ENCODE measurements around the gene LENG8.

DNA sequence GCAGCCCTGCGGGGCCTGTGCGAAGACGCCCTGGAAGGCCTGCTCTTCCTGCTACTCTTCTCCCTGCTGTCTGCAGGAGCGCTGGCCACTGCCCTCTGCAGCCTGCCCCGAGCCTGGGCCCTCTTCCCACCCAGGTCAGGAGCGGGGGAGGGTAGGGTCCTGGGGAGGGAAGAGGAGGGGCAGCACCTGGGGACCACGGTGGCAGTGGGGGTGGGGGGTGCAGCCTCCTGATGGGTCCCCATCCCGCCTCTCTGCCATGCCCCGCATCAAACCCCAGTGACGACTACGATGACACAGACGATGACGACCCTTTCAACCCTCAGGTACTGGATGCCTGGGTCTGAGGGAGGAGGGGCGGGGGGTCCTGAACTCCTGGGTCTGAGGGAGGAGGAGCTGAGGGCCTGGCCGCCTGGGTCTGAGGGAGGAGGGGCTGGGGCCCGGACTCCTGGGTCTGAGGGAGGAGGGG lies 13.4 kb upstream of the LENG8 start:
- TF ChIP-seq, protein P1, sequence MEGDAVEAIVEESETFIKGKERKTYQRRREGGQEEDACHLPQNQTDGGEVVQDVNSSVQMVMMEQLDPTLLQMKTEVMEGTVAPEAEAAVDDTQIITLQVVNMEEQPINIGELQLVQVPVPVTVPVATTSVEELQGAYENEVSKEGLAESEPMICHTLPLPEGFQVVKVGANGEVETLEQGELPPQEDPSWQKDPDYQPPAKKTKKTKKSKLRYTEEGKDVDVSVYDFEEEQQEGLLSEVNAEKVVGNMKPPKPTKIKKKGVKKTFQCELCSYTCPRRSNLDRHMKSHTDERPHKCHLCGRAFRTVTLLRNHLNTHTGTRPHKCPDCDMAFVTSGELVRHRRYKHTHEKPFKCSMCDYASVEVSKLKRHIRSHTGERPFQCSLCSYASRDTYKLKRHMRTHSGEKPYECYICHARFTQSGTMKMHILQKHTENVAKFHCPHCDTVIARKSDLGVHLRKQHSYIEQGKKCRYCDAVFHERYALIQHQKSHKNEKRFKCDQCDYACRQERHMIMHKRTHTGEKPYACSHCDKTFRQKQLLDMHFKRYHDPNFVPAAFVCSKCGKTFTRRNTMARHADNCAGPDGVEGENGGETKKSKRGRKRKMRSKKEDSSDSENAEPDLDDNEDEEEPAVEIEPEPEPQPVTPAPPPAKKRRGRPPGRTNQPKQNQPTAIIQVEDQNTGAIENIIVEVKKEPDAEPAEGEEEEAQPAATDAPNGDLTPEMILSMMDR (IDR thresholded peaks at IDR 0.05; ENCODE audit: low read length) = no peak
- no peak for TF ChIP-seq EZH2 (optimal IDR thresholded peaks at IDR 0.05; ENCODE audit: low read depth, low read length)
